Gastrocnemius medialis (tissue), 4 donors: ENCODE results near the gene ADAMTS14. TPM values are rescaled to one million over a fixed set of nuclear protein-coding genes. Genes with fewer than 3 reads are reported as not detected.

Experiments used
- ATAC-seq, 2 donors: fragments of 150-250 bp; one replicate each; pipeline ENCODE4 v1.9.1; 2016
- DNase-seq, 2 donors: peaks; one replicate each; pipeline ENCODE4 v3.0.0-alpha.2; 2019
- H3K27ac ChIP-seq, 4 donors: fragments of 200-600 bp; sonication (generic); 1 replicate in 1 of 4; 2 replicates in 3 of 4; pipeline ENCODE4 v1.5.1; 2016 to 2018; ENCODE audit warnings: mild to moderate bottlenecking in 2 of 4, moderate library complexity in 1 of 4
- H3K27me3 ChIP-seq, 3 donors: fragments of 200-600 bp; sonication (generic) in 2 of 3; 1 replicate in 1 of 3; 2 replicates in 2 of 3; pipeline versions ENCODE4 v1.5.1 to v1.6.0; 2016 to 2019; ENCODE audit warnings: mild to moderate bottlenecking in 1 of 3, moderate library complexity in 1 of 3
- H3K36me3 ChIP-seq, 2 donors: fragments of 200-600 bp; sonication (generic) in 1 of 2; one replicate each; pipeline ENCODE4 v1.5.1; 2017 to 2018
- H3K4me1 ChIP-seq, 2 donors: fragments of 200-600 bp; sonication (generic) in 1 of 2; one replicate each; pipeline ENCODE4 v1.5.1; 2016 to 2017; ENCODE audit warnings: mild to moderate bottlenecking in 2 of 2
- H3K4me3 ChIP-seq, 4 donors: fragments of 200-600 bp; sonication (generic) in 3 of 4; 1 replicate in 1 of 4; 2 replicates in 3 of 4; pipeline ENCODE4 v1.5.1; 2016 to 2019; ENCODE audit warnings: mild to moderate bottlenecking in 2 of 4
- H3K9me3 ChIP-seq, 3 donors: fragments of 200-600 bp; sonication (generic) in 2 of 3; 1 replicate in 1 of 3; 2 replicates in 2 of 3; pipeline ENCODE4 v1.5.1; 2016 to 2019
- CTCF ChIP-seq, 5 experiments: fragments of 450-650 bp in 3 of 5; fragments of 200-600 bp in 2 of 5; sonication (generic) in 2 of 5; IDR thresholded peaks in 4 of 5; conservative IDR thresholded peaks in 1 of 5; 1 replicate in 4 of 5; 2 replicates in 1 of 5; pipeline ENCODE4 v1.5.1; 2016 to 2019; ENCODE audit warnings: antibody characterized with exemption in 5 of 5, mild to moderate bottlenecking in 3 of 5, moderate library complexity in 3 of 5
- POLR2A ChIP-seq, 2 donors: fragments of 450-650 bp; IDR thresholded peaks; one replicate each; pipeline ENCODE4 v1.6.1; 2017; ENCODE audit warnings: antibody characterized with exemption in 2 of 2, mild to moderate bottlenecking in 2 of 2, moderate library complexity in 2 of 2
- in situ Hi-C, 4 donors: fragments of 200-750 bp; cut with MboI; loops; one replicate each; pipeline versions ENCODE4 v1.15.0 to v1.8.0; 2017; ENCODE audit warnings: low sequenced_read_pairs in 4 of 4
- intact Hi-C: fragments of 100-400 bp; cut with DNase I; formaldehyde crosslinking; loops from one replicate; pipeline ENCODE4 v1.15.1; 2023; ENCODE audit warnings: low total_unique reads
- total RNA-seq, 4 donors: library from RNA; depleted of rRNA; stranded (reverse); fragments of >200 nt; gene quantifications; one replicate each; pipeline versions ENCODE4 v1.1.0 to v1.2.3, GENCODE V29; 2016

ADAMTS14 gene
- total RNA-seq, 4 donors from 2014 or later: 0.10 TPM; not detected in 3

GRCh38 chr10:70690589-70690988 lies 18.3 kb downstream of the ADAMTS14 start:
- no peak for DNase-seq

GRCh38 chr10:70691611-70692010 lies 19.3 kb downstream of the ADAMTS14 start:
- intact Hi-C loops: no loop called here
- no peak for ATAC-seq

More at GRCh38 chr10:70690589-70690988, 18.3 kb downstream of the ADAMTS14 start:
- intact Hi-C loops (no loop called here), in situ Hi-C loops (no loop called here)
- Histone ChIP-seq H3K9me3 (no peaks in the 10 kb centered on the region), H3K27me3 (no peaks in the 10 kb centered on the region), H3K27ac (no peak overlapping the region), H3K4me3 (no peak overlapping the region), H3K4me1 (no peaks in the 10 kb centered on the region), H3K36me3 (no peaks in the 10 kb centered on the region)
- no peak for TF ChIP-seq POLR2A (IDR thresholded peaks at IDR 0.05)
- no peak for TF ChIP-seq CTCF (IDR thresholded peaks at IDR 0.05 in 4 of 5, conservative IDR thresholded peaks at IDR 0.05 in 1 of 5)
- no peak for ATAC-seq

GRCh38 chr10:70692043-70692603 lies 19.8 kb downstream of the ADAMTS14 start:
- no peaks in the 10 kb centered on the region for H3K36me3 ChIP-seq
- no peak for TF ChIP-seq CTCF (IDR thresholded peaks at IDR 0.05 in 4 of 5, conservative IDR thresholded peaks at IDR 0.05 in 1 of 5)
- no peak for TF ChIP-seq POLR2A (IDR thresholded peaks at IDR 0.05)
- in situ Hi-C loops: no loop called here
- H3K27ac ChIP-seq: no peak overlapping the region
- H3K4me3 ChIP-seq: no peak overlapping the region
- H3K9me3 ChIP-seq: no peaks in the 10 kb centered on the region
- ATAC-seq (no peak), DNase-seq (no peak)
- intact Hi-C loops: no loop called here
- H3K4me1 ChIP-seq: no peaks in the 10 kb centered on the region
- no peaks in the 10 kb centered on the region for H3K27me3 ChIP-seq

More at GRCh38 chr10:70691611-70692010, 19.3 kb downstream of the ADAMTS14 start:
- Histone ChIP-seq H3K4me1 (no peaks in the 10 kb centered on the region), H3K9me3 (no peaks in the 10 kb centered on the region), H3K27ac (no peak overlapping the region), H3K4me3 (no peak overlapping the region), H3K36me3 (no peaks in the 10 kb centered on the region), H3K27me3 (no peaks in the 10 kb centered on the region)
- no peak for DNase-seq
- TF ChIP-seq CTCF (IDR thresholded peaks at IDR 0.05 in 4 of 5, conservative IDR thresholded peaks at IDR 0.05 in 1 of 5) (no peak), POLR2A (IDR thresholded peaks at IDR 0.05) (no peak)
- in situ Hi-C loops: no loop called here

GRCh38 chr10:70693619-70694335 lies 21.5 kb downstream of the ADAMTS14 start:
- Histone ChIP-seq H3K4me3 (no peak overlapping the region), H3K4me1 (no peaks in the 10 kb centered on the region), H3K27ac (no peak overlapping the region), H3K27me3 (no peaks in the 10 kb centered on the region), H3K36me3 (no peaks in the 10 kb centered on the region), H3K9me3 (no peaks in the 10 kb centered on the region)
- intact Hi-C loops (no loop called here), in situ Hi-C loops (no loop called here)
- ATAC-seq (no peak), DNase-seq (peak; percentile 18 to 26)
- TF ChIP-seq POLR2A (IDR thresholded peaks at IDR 0.05) (no peak), CTCF (IDR thresholded peaks at IDR 0.05 in 4 of 5, conservative IDR thresholded peaks at IDR 0.05 in 1 of 5) (no peak)
